ENCODE results near the gene RAB3A. TPM values are rescaled to one million over a fixed set of nuclear protein-coding genes. Genes with fewer than 3 reads are reported as not detected.

RAB3A gene
- total and polyA plus RNA-seq, 8 donors = 0.87 to 2.2 (median 2.0) TPM; not detected in 1

DNA sequence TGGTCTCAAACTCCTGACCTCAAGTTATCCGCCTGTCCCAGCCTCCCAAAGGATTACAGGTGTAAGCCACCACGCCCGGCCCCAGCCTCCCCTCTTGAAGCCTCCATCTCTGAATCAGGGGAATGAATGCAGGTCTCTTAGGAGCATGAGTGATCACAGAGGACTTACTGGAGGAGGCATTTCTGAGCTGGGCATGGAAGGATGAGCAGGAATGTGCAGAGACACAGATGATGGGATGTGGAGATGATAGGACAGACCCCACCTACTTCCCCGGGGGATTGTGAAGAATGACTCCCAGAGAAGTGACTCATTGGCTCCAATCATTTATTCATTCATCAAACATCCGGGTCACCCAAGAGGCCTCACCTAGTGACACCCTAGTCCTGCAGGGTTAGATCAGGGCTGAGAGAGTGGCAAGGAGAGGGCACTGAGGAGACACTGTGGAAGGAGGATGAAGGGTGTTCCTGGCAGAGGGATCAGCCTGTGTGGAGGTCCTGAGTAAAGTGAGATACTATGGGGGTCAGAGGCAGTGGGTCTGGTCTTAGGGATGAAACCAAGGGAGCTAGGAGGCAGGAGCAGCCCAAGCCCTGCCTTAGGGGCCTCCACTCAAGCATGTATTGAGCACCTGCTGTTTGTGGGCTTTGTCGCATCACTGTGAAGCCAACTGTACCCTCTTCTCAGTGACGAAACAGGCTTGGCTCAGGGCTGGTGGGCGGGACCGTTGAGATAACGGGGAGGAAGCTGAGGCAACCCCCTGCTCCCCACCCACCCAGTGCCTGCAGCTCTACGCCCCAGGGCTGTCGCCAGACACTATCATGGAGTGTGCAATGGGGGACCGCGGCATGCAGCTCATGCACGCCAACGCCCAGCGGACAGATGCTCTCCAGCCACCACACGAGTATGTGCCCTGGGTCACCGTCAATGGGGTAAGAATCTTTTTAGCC lies 27.2 kb downstream of the RAB3A start:
- peaks cover 4 to 40% (median 18%) of the 10 kb centered on the region in 4 donors for H3K36me3 ChIP-seq
- H3K27ac ChIP-seq = no peak overlapping the region
- DNase-seq = no peak
- TF ChIP-seq, protein P1, sequence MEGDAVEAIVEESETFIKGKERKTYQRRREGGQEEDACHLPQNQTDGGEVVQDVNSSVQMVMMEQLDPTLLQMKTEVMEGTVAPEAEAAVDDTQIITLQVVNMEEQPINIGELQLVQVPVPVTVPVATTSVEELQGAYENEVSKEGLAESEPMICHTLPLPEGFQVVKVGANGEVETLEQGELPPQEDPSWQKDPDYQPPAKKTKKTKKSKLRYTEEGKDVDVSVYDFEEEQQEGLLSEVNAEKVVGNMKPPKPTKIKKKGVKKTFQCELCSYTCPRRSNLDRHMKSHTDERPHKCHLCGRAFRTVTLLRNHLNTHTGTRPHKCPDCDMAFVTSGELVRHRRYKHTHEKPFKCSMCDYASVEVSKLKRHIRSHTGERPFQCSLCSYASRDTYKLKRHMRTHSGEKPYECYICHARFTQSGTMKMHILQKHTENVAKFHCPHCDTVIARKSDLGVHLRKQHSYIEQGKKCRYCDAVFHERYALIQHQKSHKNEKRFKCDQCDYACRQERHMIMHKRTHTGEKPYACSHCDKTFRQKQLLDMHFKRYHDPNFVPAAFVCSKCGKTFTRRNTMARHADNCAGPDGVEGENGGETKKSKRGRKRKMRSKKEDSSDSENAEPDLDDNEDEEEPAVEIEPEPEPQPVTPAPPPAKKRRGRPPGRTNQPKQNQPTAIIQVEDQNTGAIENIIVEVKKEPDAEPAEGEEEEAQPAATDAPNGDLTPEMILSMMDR (IDR thresholded peaks at IDR 0.05) = no peak
- TF ChIP-seq EP300 (IDR thresholded peaks at IDR 0.05) = no peak
- TF ChIP-seq POLR2A (IDR thresholded peaks at IDR 0.05) = no peak
- no peak for TF ChIP-seq POLR2AphosphoS5 (IDR thresholded peaks at IDR 0.05)
- 76 to 89% (median 83%) methylated on average over 19 of the region's 19 CpGs for WGBS, 5 donors
- intact Hi-C loops (cut with DNase I; ENCODE audit: low total_unique reads) = no loop called here
- H3K4me3 ChIP-seq = no peak overlapping the region
- H3K4me1 ChIP-seq = peaks cover 16 to 43% (median 29%) of the 10 kb centered on the region in 4 donors
- H3K9me3 ChIP-seq = no peaks in the 10 kb centered on the region
- no peaks in the 10 kb centered on the region for H3K27me3 ChIP-seq

DNA sequence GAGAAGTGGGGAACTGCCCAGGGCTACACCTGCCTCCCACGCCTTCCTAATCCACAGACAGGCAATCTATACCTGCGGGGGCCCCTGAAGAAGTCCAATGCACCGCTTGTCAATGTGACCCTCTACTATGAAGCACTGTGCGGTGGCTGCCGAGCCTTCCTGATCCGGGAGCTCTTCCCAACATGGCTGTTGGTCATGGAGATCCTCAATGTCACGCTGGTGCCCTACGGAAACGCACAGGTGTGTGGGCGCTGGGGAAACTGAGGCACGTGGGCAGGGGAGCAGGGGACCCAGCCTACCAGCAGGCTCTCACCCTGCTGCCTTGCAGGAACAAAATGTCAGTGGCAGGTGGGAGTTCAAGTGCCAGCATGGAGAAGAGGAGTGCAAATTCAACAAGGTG lies 28.9 kb downstream of the RAB3A start:
- H3K36me3 ChIP-seq = peaks cover 4 to 40% (median 21%) of the 10 kb centered on the region in 4 donors
- H3K9me3 ChIP-seq = no peaks in the 10 kb centered on the region
- intact Hi-C loops (cut with DNase I; ENCODE audit: low total_unique reads) = no loop called here
- H3K4me3 ChIP-seq = peak overlapping the region; percentile 65 to 83 (median 74)
- WGBS, 5 donors = 79 to 89% (median 86%) methylated on average over 10 to 11 of the region's 11 CpGs
- TF ChIP-seq, protein P1 (IDR thresholded peaks at IDR 0.05) = no peak
- no peak for TF ChIP-seq POLR2A (IDR thresholded peaks at IDR 0.05)
- no peak for TF ChIP-seq POLR2AphosphoS5 (IDR thresholded peaks at IDR 0.05)
- TF ChIP-seq EP300 (IDR thresholded peaks at IDR 0.05) = no peak
- H3K27ac ChIP-seq = peak overlapping the region in 4 of 5 donors; percentile 82 to 89 (median 86)
- peaks cover 16 to 50% (median 31%) of the 10 kb centered on the region in 4 donors for H3K4me1 ChIP-seq
- no peaks in the 10 kb centered on the region for H3K27me3 ChIP-seq
- no peak for DNase-seq

DNA sequence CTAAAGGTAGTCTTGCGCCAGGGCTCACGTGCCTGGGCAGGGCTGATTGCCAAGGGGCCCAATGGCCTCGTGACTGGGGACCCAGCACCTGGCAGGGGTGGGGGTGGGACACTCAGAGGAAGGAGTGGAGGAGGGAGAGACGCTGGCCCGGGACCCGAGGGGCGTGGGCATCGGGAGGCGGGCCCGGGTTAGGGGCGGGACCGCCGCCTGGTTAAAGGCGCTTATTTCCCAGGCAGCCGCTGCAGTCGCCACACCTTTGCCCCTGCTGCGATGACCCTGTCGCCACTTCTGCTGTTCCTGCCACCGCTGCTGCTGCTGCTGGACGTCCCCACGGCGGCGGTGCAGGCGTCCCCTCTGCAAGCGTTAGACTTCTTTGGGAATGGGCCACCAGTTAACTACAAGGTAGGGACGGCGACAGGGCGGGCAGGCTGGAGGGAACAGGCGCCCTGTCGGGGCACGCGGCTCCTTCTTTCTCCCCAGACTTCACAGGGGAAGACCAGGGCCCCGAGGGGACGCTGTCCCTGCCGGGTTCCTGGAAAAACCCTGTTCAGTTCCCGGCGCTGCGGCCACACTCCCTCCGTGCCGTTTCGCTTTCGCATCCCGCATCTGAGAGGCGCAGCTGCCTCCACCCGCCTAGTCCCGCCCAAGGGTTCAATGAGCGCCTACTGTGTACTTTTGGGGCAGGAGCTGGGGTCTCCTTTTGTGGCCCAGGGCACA lies 30.1 kb downstream of the RAB3A start, which contains the start of gene IFI30:
Gene IFI30 (plus strand): TSS at position 242 of the 717 bp plus-strand sequence. CDS start 29 bp downstream, at position 271.
- Histone ChIP-seq H3K4me1 (peaks cover 16 to 50% (median 31%) of the 10 kb centered on the region in 4 donors), H3K27ac (peak within 1 kb of the TSS; percentile 82 to 89 (median 85)), H3K36me3 (peaks cover 12 to 46% (median 33%) of the 10 kb centered on the region in 4 donors), H3K4me3 (peak within 1 kb of the TSS; percentile 65 to 83 (median 74)), H3K27me3 (no peaks in the 10 kb centered on the region), H3K9me3 (no peaks in the 10 kb centered on the region)
- TF ChIP-seq, protein P1 (IDR thresholded peaks at IDR 0.05) = no peak
- TF ChIP-seq EP300 (IDR thresholded peaks at IDR 0.05) = no peak
- TF ChIP-seq POLR2AphosphoS5 (IDR thresholded peaks at IDR 0.05) = peak; percentile 46 to 90 (median 86)
- peak in 1 of 4 donors; percentile 28 for TF ChIP-seq POLR2A (IDR thresholded peaks at IDR 0.05)
- DNase-seq = peak; percentile 95 to 96
- WGBS, 5 donors = 0 to 1% (median 1%) methylated on average over 38 to 47 of the region's 47 CpGs
- intact Hi-C loops (cut with DNase I; ENCODE audit: low total_unique reads) = no loop called here

DNA sequence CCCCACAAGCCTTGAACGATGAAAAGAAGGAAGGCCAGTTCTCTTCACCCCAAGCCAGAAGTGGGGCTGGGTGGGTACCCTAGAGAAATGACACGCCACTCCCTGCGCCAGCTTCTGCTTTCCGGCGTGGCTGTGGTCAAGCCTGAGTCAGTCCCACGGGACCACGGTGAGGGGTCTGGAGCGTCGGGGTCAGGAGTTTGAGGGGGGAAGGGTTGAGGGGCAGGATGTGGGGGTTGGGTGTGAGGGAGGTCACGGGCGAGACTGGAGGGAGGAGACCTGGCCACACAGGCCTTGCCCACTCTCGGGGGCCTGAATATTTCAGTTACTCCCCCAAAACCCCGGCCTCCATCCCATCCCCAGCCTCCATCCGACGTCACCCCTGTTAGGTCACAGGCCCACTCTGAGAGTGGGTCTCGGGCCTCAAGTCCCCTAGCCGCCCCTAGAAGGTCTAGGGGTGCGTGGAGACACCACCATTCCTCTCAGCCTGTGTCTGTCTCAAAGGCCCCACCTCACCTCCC lies 30.7 kb downstream of the RAB3A start:
- Histone ChIP-seq H3K27ac (peak overlapping the region; percentile 82 to 89 (median 85)), H3K27me3 (no peaks in the 10 kb centered on the region), H3K4me1 (peaks cover 16 to 54% (median 31%) of the 10 kb centered on the region in 4 donors), H3K9me3 (no peaks in the 10 kb centered on the region), H3K36me3 (peaks cover 17 to 47% (median 37%) of the 10 kb centered on the region in 4 donors), H3K4me3 (peak overlapping the region; percentile 65 to 83 (median 74))
- WGBS, 5 donors = 46 to 55% (median 50%) methylated on average over 17 to 18 of the region's 18 CpGs
- TF ChIP-seq EP300 (IDR thresholded peaks at IDR 0.05) (no peak), POLR2AphosphoS5 (IDR thresholded peaks at IDR 0.05) (no peak), POLR2A (IDR thresholded peaks at IDR 0.05) (no peak)
- TF ChIP-seq, protein P1 (IDR thresholded peaks at IDR 0.05) = no peak
- DNase-seq = no peak
- intact Hi-C loops (cut with DNase I; ENCODE audit: low total_unique reads) = no loop called here

Measured in stomach (tissue), 9 donors.